Neural progenitor cell (in vitro differentiated cells): ENCODE data around the gene SNAI3. TPM values are rescaled to one million over a fixed set of nuclear protein-coding genes. Genes with fewer than 3 reads are reported as not detected.

ENCODE experiments used
- DNase-seq: peaks from one replicate; pipeline ENCODE4 v3.0.0-alpha.2; 2016; ENCODE audit warnings: low spot score
- H2AFZ ChIP-seq: fragments of 200-600 bp; sonication (generic); replicated peaks from 2 replicates; pipeline ENCODE4 v1.6.1; 2016; ENCODE audit warnings: antibody characterized with exemption
- H3F3A ChIP-seq: fragments of 200-600 bp; sonication (generic); 2 replicates; pipeline ENCODE4 v1.6.1; 2016; ENCODE audit warnings: antibody characterized with exemption, low read depth
- H3K27ac ChIP-seq: fragments of 200-600 bp; sonication (generic); 2 replicates; pipeline ENCODE4 v1.5.1; 2016; ENCODE audit warnings: mild to moderate bottlenecking
- H3K27me3 ChIP-seq: fragments of 200-600 bp; sonication (generic); 2 replicates; pipeline ENCODE4 v1.6.1; 2016; ENCODE audit warnings: mild to moderate bottlenecking, moderate library complexity
- H3K36me3 ChIP-seq: fragments of 200-600 bp; sonication (generic); 2 replicates; pipeline ENCODE4 v1.5.1; 2016
- H3K4me1 ChIP-seq: fragments of 200-600 bp; sonication (generic); 2 replicates; pipeline ENCODE4 v1.6.1; 2016; ENCODE audit warnings: mixed run types
- H3K4me2 ChIP-seq: fragments of 200-600 bp; sonication (generic); 2 replicates; pipeline ENCODE4 v1.6.1; 2016
- H3K4me3 ChIP-seq: fragments of 200-600 bp; sonication (generic); 2 replicates; pipeline ENCODE4 v1.5.1; 2016
- H3K79me2 ChIP-seq: fragments of 200-600 bp; sonication (generic); 2 replicates; pipeline ENCODE4 v1.6.1; 2016; ENCODE audit warnings: low read depth
- H3K9ac ChIP-seq: fragments of 200-600 bp; sonication (generic); 2 replicates; pipeline ENCODE4 v1.6.1; 2016
- H3K9me3 ChIP-seq: fragments of 200-600 bp; sonication (generic); 2 replicates; pipeline ENCODE4 v1.5.1; 2016; ENCODE audit warnings: low read depth
- H4K20me1 ChIP-seq: fragments of 200-600 bp; sonication (generic); 2 replicates; pipeline ENCODE4 v1.6.1; 2016; ENCODE audit warnings: low read depth
- H3K27ac Mint-ChIP-seq: 3 replicates; pipeline ENCODE4 v1.8.0; 2021; ENCODE audit warnings: mixed read lengths
- H3K27me3 Mint-ChIP-seq: 2 replicates; pipeline ENCODE4 v1.8.0; 2022; ENCODE audit warnings: low read depth, mild to moderate bottlenecking, inconsistent platforms, moderate library complexity, mixed read lengths; ENCODE audit not compliant: insufficient read depth
- H3K36me3 Mint-ChIP-seq: 3 replicates; pipeline ENCODE4 v1.8.0; 2021; ENCODE audit warnings: mixed read lengths
- H3K4me1 Mint-ChIP-seq: 3 replicates; pipeline ENCODE4 v1.8.0; 2021; ENCODE audit warnings: mixed read lengths
- H3K4me3 Mint-ChIP-seq: 3 replicates; pipeline ENCODE4 v1.8.0; 2021; ENCODE audit warnings: mild to moderate bottlenecking, moderate library complexity, mixed read lengths
- H3K9me3 Mint-ChIP-seq: 3 replicates; pipeline ENCODE4 v1.8.0; 2020; ENCODE audit warnings: mixed read lengths
- CTCF ChIP-seq: fragments of 200-600 bp; sonication (generic); IDR thresholded peaks from 2 replicates; pipeline ENCODE4 v1.5.1; 2017; ENCODE audit warnings: antibody characterized with exemption, mild to moderate bottlenecking
- EZH2 ChIP-seq: fragments of 200-600 bp; sonication (generic); IDR thresholded peaks from 2 replicates; pipeline ENCODE4 v1.6.1; 2017; ENCODE audit warnings: antibody characterized with exemption, mild to moderate bottlenecking, moderate library complexity
- EZH2phosphoT487 ChIP-seq: fragments of 200-600 bp; sonication (generic); IDR thresholded peaks from 2 replicates; pipeline ENCODE4 v1.6.1; 2017; ENCODE audit warnings: antibody characterized with exemption
- total RNA-seq: library from RNA; depleted of rRNA; stranded (reverse); fragments of >200 nt; gene quantifications from 2 replicates; pipeline ENCODE4 v1.2.3, GENCODE V29; 2015; ENCODE audit warnings: low replicate concordance

SNAI3 gene
- total RNA-seq, 1 donor from 2014 or later: not detected

GRCh38 chr16:88632587-88632930 is 53.7 kb downstream of the SNAI3 start:
- peaks cover under 1% of the 10 kb centered on the region for H3K4me1 Mint-ChIP-seq
- no peak overlapping the region for H3K9ac ChIP-seq
- no peak overlapping the region for H3K27ac ChIP-seq
- TF ChIP-seq EZH2: no peak
- no peak for TF ChIP-seq EZH2phosphoT487
- no peak for TF ChIP-seq CTCF
- H3K9me3 ChIP-seq: no peaks in the 10 kb centered on the region
- H4K20me1 ChIP-seq: peaks cover 33% of the 10 kb centered on the region
- H3F3A ChIP-seq: peaks cover 32% of the 10 kb centered on the region
- H2AFZ ChIP-seq: no peak overlapping the region
- no peaks in the 10 kb centered on the region for H3K36me3 ChIP-seq
- H3K4me2 ChIP-seq: no peak overlapping the region
- no peaks in the 10 kb centered on the region for H3K9me3 Mint-ChIP-seq
- no peak overlapping the region for H3K4me3 ChIP-seq
- H3K27me3 ChIP-seq: peaks cover 35% of the 10 kb centered on the region
- no peak for DNase-seq
- H3K27ac Mint-ChIP-seq: no peak overlapping the region
- H3K4me1 ChIP-seq: peaks cover 4% of the 10 kb centered on the region
- H3K27me3 Mint-ChIP-seq: peaks cover 9% of the 10 kb centered on the region
- H3K36me3 Mint-ChIP-seq: peaks cover 4% of the 10 kb centered on the region
- no peak overlapping the region for H3K4me3 Mint-ChIP-seq
- no peaks in the 10 kb centered on the region for H3K79me2 ChIP-seq

- Histone ChIP-seq H3K4me1 (peaks cover 4% of the 10 kb centered on the region), H3K4me2 (no peak overlapping the region), H2AFZ (no peak overlapping the region), H3K9me3 (no peaks in the 10 kb centered on the region), H3K27me3 (peaks cover 31% of the 10 kb centered on the region), H3F3A (peaks cover 32% of the 10 kb centered on the region), H3K79me2 (no peaks in the 10 kb centered on the region), H3K27ac (no peak overlapping the region), H3K4me3 (no peak overlapping the region), H4K20me1 (peaks cover 33% of the 10 kb centered on the region), H3K9ac (no peak overlapping the region), H3K36me3 (no peaks in the 10 kb centered on the region)
- DNase-seq: no peak
- Mint-ChIP-seq H3K9me3 (no peaks in the 10 kb centered on the region), H3K4me1 (no peaks in the 10 kb centered on the region), H3K4me3 (no peak overlapping the region), H3K36me3 (peaks cover 4% of the 10 kb centered on the region), H3K27ac (no peak overlapping the region), H3K27me3 (peaks cover 5% of the 10 kb centered on the region)
- no peak for TF ChIP-seq EZH2
- no peak for TF ChIP-seq CTCF
- TF ChIP-seq EZH2phosphoT487: no peak
Measured at GRCh38 chr16:88631920-88632586, 54.3 kb downstream of the SNAI3 start.

GRCh38 chr16:88631384-88631783 is 54.9 kb downstream of the SNAI3 start:
- H3K4me1 ChIP-seq: peaks cover 4% of the 10 kb centered on the region
- no peak for DNase-seq
- H4K20me1 ChIP-seq: peaks cover 33% of the 10 kb centered on the region
- H3K36me3 ChIP-seq: no peaks in the 10 kb centered on the region
- H3K9ac ChIP-seq: no peak overlapping the region
- peaks cover 5% of the 10 kb centered on the region for H3K27me3 Mint-ChIP-seq
- H3K9me3 Mint-ChIP-seq: no peaks in the 10 kb centered on the region
- no peak overlapping the region for H3K4me2 ChIP-seq
- no peak overlapping the region for H3K27ac ChIP-seq
- no peak overlapping the region for H2AFZ ChIP-seq
- no peak overlapping the region for H3K4me3 Mint-ChIP-seq
- H3K36me3 Mint-ChIP-seq: peaks cover 5% of the 10 kb centered on the region
- H3K27me3 ChIP-seq: peaks cover 26% of the 10 kb centered on the region
- no peak overlapping the region for H3K27ac Mint-ChIP-seq
- no peaks in the 10 kb centered on the region for H3K79me2 ChIP-seq
- no peak overlapping the region for H3K4me3 ChIP-seq
- H3K4me1 Mint-ChIP-seq: no peaks in the 10 kb centered on the region
- peaks cover 32% of the 10 kb centered on the region for H3F3A ChIP-seq
- no peaks in the 10 kb centered on the region for H3K9me3 ChIP-seq
- no peak for TF ChIP-seq CTCF
- no peak for TF ChIP-seq EZH2
- no peak for TF ChIP-seq EZH2phosphoT487
